ENCODE measurements around the gene LRRTM4.
"Not testable (repeated sequence)": the region's sequence is repeated elsewhere in the genome, so short reads cannot be mapped to it uniquely, and the experiment has no call there.

Gene LRRTM4

DNA sequence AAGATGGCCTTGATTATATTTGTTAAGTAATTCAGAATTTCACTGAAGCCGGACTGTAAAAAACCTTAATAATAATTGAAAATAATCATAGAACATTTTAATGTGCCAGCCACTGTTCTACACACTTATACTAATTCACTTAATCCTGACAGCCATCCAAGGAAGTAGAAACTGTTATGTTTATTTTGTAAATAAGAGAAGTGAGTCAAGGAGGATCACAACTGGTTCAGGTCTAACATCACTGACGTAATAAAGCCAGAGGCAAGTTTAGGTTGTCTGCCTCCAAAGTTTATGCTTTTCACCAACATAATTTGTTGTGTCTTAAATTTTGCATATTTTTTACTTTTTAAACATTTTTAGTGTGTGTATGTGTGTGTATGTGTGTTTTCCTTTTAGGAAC is 436.1 kb downstream of the LRRTM4 start:
- no peak for DNase-seq (ENCODE audit: low read depth in 2 of 2)

DNA sequence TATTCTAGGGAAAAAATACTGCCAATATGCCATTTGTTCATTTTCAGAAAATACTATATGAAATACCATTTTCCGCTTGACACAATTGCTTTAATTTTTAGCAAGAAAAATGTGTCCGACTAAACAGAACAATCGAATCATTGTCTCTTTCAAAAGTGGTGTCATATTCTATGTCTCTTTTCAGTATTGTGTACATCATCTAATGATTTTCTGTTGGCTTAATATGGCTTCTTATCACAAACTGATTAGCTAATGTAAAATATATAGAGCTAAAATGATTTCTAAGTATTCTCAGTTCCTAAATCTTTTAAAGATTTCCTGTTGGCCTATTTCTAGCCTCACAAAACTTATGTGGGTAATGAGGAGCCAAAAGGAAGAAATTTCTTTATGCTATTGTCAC is 436.6 kb downstream of the LRRTM4 start:
- DNase-seq (ENCODE audit: low read depth in 2 of 2), result no peak

DNA sequence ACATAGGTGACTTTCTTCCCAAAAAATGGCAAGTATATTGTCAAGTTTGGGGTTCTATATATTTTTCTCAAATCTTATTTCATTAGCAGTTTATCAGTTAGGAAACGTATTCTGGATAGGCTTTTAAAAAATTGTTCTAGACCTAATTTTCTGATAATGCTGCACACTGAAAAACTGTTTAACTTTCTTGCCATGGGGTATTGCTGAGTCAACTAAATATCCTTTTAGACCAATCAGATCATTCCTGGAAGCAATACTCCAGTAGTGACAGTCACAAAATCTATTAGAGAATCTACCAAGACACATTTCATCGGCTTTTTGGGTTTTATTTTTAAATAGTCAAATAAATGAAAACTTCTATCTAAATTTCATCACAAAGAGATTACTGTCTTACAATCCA is 440.6 kb downstream of the LRRTM4 start:
- no peak for DNase-seq (ENCODE audit: low read depth in 2 of 2)

DNA sequence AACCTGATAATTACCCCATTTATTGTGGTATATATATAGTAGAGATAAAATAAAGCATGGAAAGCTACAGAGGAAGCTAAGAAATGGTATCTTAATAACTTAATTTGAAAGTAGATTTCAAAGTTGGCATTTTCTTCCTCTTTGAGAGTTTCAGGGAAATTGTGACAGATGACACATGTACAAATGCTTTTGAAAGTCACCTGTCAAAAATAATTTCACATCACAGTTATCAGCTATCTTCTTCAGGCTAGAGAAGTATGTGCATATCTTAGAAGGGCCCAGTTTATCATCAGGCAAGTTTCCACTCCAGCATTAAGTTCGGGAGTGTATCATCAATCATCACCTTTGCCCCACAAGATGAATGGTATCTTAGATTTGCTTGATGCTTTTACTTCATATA is 457.9 kb downstream of the LRRTM4 start:
- no peak for DNase-seq (ENCODE audit: low read depth in 2 of 2)

DNA sequence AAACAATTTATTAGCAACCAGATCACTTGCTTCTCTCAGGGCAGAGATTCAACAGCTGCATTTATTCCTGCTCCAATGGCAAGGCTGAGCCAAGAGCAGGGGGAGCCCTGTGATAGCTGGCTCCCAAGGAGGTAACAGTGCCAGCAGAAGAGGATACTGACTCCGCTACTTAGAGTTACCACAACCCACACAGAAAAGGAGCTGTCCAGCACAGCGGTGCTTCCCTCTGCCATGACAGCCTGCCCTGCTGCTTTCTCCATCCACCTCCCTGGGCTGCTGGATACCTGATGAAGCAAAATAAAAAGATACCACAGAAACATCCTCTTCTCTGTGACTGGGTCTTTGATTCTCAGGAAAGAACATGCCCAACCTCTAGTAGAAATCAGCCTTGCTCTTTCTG is 467.2 kb downstream of the LRRTM4 start:
- DNase-seq (ENCODE audit: low read depth in 2 of 2), result no peak

DNA sequence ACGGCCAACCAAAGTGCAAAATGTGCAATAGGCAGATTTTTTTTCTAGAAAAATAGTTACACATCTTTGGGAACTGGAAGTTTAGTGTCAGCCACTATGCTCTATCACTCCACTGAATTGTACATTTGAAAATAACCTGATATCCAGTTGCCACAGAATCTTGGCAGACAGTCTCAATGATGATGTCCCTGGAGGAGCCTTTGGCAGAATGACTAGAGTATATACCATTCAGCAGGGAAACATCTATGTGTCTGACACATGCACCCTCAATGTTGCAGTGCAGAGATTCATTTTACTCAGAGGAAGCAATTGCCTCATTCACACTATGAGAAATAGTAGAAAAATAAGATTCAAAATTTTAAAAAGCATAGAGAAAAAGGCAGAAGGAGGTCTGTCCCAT is 475.8 kb downstream of the LRRTM4 start:
- DNase-seq (ENCODE audit: low read depth in 2 of 2), result no peak

DNA sequence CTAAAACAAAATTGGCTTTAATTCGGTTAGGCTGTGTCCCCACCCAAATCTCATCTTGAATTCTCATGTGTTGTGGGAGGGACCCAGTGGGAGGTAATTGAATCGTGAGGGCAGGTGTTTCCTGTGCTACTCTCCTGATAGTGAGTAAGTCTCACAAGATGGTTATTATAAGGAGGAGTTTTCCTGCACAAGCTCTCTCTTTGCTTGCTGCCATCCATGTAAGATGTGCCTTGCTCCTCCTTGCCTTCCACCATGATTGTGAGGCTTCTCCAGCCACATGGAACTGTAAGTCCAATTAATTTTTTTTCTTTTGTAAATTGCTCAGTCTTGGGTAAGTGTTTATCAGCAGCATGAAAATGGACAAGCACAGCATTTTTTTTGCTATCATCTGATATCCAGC is 476.7 kb downstream of the LRRTM4 start:
- not testable (repeated sequence) for DNase-seq (ENCODE audit: low read depth in 2 of 2)

DNA sequence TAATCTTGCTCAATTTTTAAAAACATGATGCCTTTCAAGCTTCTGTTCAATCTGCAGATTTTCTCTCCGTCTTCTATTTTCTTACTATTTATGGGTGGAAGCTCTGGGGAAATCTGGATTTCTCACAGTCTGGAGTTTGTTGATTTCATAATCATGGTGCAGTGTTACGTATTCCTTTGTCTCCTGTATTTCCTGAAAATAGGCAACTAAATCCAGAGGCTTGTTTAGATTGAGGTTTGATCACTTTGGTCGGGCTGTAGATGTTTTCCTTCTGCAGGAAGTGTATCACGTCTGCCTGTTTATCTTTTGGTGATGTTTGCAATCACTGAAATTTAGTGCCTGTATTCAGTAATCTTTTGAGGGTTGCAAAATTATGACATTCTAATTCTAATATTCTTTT is 487.7 kb downstream of the LRRTM4 start:
- DNase-seq (ENCODE audit: low read depth in 2 of 2), result no peak

DNA sequence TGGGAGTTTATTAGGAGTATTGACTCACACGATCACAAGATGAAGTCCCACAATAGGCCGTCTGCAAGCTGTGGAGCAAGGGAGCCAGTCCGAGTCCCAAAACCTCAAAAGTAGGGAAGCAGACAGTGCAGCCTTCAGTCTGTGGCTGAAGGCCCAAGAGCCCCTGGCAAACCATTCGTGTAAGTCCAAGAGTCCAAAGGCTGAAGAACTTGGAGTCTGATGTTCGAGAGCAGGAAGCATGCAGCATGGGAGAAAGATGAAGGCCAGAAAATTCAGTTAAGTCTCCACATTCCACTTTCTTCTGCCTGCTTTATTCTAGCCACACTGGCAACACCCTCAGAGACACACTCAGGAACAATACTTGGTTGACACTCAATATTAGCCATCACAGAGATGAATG is 492.9 kb downstream of the LRRTM4 start:
- not testable (repeated sequence) for DNase-seq (ENCODE audit: low read depth in 2 of 2)

DNA sequence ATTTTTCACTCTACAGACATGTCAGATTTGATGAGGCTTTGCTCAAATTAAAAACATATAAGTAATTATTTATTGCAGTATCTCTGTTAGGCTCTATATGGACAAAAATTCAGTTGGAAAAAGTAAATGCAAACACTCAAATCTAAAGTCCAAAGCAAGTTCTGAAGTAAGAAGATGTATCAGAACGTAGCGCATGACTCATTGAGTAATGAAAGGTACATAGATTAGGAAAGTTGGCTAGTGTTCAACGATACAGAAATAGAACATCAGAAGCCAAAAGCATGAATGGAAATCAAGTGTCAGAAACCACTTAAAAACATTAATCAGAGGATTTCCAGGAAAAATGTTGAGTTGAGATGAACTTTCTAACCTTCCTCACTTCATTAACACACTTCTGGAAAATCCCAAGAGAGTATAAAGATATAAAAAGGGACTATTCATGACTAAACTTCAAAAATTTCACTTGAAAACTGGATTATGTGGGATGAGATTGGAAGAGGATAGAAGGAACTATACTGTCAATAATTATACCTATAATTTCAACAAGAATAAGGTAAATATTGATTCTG is 494.1 kb downstream of the LRRTM4 start:
- DNase-seq (ENCODE audit: low read depth in 2 of 2), result no peak

DNA sequence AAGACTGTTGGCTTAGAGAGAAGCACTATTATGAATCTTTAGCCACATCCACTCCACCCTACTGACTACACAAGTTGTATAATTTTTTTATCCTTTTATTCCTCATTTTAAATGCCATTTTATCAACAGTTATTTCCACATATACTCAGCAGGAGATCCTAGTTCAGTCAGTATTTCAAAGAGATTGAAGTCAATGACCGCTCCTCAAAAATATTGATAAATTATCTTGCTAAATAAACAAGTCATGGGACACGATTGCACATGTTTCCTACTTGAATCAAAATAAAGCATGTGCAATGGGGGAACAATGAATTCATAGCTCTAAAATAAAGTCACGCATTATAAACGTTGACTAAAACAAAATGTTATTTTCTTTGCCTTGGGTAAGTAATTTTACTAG is 496.5 kb downstream of the LRRTM4 start:
- no peak for DNase-seq (ENCODE audit: low read depth in 2 of 2)

DNA sequence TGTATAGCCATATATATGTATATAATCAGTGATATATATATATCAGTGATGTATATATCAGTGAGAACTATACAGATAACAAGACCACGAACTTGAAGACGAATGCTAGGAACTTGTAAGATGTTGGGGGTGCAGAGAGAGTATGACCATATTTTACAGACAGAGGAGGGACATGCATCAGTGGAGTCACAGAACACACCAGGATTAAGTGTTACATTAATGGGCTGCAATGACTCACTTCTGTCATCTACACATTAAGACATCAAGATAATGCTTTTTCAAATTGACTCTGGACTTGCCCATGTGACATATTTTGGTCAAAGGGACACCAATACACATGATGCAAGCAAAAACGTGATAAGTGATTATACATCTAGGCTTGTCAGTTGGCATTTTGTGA is 501.0 kb downstream of the LRRTM4 start:
- DNase-seq (ENCODE audit: low read depth in 2 of 2), result no peak

DNA sequence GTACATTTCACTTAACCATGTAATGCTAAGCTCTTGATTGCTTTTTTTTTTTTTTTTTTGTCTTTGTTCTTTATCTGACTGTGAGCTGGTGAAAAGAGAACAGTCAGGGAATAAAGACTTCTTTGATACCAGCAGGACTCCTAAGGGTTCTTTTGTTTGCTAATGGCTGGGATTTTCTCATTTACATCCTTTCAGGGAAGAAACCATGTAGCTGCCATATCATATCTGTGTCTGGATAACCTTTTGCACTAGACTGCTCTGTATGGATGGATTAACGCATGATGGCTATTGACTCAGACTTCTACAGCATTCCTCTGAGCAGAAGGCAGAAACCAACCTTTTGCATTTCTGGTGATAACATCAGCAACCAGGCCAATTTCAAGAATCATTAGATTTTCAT is 504.0 kb downstream of the LRRTM4 start:
- no peak for DNase-seq (ENCODE audit: low read depth in 2 of 2)

DNA sequence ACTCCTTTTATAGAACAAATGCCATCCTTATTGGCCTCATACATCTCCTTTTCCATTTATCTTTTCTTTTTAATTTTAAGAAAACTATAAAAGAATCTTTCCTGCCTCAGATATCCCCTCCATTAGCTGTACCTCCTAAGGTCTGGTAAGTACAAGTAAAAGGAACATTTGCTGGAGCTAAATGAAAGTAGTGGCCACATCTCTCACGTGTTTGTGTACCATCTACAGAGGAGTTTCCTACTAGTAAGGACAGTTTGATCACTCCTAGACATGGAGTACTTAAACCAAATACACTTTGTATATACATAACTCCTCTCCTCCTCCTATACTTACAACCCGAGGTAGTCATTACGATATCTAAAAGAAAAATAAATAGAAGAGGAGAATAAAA is 504.8 kb downstream of the LRRTM4 start:
- DNase-seq (ENCODE audit: low read depth in 2 of 2), result no peak

DNA sequence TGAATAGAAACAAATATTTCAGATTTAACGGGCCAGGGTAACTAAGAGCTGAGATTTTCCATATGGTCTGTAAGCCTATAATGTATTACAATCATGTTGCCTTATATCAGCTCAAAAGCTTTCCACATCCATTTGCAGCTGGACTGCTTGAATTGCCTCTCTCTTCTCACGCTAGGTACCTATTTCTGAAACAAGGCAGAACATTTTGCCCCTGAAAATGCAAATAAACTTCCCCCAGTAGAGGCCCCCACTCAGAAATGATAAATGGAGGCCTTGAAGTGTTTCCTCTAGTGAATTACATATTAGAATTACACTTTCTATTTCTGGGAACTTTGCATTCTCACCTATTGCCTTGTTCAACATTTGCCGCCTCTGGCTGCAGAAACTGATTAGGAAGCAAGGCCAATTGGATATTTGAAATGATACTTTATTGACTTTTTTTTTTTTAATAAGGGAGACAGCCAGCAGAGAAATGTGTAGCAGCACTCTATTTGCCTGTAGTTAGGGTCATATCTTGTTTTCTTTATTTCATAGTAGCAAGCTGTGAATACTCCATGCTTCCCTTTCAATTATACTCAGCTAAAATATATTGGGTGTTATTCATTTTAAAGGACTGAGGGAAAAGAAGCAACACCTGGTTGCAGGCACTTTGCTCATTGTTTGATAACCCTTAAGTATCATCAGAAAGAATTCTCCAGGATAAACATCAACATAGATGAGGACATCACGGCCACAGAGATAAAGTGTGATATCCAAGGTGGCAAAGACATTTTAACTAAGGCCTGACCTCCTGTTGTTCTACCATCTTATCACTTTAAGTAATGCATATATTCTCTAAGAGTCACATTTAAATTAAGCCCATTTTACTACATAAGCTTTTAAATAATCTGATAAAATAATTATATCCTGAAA is 505.5 kb downstream of the LRRTM4 start:
- no peak for DNase-seq (ENCODE audit: low read depth in 2 of 2)

DNA sequence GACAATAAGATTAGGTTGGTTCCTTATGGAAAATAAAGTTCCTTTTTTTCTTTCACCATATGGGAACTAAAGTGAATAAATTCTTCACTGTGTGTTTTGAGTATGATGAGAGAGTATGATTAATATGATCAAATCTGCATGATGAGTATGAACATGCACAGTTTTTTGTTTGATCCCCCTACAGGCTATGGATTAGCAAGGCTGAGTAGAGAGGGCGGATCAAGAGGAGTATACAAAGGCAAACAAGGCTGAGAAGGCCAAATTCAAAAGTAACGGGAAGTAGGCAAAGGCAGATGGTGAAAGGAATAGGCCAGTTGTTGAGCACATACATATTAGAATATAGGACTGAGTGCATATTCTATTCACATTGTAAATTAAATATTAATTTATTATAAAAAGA is 508.2 kb downstream of the LRRTM4 start:
- DNase-seq (ENCODE audit: low read depth in 2 of 2), result no peak

DNA sequence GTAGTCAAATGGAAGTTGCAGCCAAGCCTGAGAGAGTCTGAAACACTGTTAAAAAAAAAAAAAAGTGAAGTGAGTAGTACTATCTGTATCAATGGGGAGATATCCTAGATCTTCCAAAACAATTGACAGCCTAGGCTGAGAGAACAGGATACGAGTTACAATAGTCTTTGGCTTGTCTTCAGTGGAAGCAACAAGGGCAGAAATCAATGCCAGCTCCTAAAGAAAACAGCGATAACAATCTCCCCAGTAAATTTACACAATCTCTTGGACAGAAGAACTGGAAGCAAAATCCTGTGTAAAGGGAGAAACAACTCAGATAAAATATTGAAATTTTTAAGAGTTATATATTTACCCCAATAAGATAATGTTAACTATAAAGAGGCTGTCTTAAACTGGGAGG is 508.7 kb downstream of the LRRTM4 start:
- DNase-seq (ENCODE audit: low read depth in 2 of 2), result no peak

DNA sequence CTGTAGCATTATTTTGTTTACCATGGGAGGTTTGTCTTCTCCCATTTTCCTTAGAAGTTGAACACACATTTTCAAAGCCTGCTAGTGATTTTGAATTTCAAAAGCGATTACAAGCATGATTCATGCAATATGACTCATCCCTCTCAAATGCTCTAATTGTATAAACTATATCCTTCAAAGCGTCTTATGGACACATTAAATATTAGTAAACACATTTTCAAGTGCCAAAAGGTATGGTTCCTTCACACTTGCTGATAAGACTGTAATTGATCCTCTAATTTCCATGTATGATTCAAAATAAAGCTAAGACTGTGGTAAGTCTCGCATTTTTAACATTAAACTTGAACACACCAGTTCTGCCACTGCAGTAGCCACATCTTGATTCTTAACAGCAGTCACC is 512.9 kb downstream of the LRRTM4 start:
- no peak for DNase-seq (ENCODE audit: low read depth in 2 of 2)

DNA sequence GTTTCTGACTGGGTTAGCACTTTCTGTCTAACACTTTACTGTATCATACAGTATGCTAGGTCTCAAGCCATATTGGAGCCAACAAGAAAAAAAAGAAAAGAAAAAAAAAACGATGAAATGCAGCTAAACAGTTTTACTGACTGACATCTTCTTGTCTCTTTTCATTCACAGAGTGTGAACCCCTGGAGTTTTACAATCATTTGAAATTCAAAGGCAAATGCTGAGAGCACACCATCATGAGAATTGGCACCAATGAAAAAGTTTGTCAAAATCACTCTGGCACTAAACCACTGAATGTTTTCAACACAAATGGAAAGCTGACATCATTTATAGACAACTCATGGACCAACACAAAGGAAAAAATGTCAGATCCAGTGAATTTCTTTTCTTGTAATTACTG is 513.3 kb downstream of the LRRTM4 start:
- no peak for DNase-seq (ENCODE audit: low read depth in 2 of 2)

DNA sequence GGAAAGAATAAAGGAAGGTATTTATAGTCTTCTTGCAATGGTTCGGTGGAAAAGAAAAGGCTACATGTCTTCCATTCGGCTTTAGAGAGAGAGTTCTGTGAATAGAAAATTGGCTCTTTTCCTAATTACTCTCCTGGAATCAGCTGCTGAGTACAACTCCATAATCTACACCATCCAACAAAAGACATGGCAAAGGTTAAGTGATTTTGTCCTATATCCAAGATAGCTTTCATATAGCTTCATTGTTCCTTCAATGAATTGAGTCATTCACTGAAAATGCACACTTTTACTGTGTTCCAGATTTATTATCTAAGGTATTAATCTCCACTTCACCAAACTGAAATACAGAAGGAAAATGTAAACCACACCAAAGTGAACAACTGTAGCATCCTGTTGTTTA is 514.5 kb downstream of the LRRTM4 start:
- no peak for DNase-seq (ENCODE audit: low read depth in 2 of 2)

DNA sequence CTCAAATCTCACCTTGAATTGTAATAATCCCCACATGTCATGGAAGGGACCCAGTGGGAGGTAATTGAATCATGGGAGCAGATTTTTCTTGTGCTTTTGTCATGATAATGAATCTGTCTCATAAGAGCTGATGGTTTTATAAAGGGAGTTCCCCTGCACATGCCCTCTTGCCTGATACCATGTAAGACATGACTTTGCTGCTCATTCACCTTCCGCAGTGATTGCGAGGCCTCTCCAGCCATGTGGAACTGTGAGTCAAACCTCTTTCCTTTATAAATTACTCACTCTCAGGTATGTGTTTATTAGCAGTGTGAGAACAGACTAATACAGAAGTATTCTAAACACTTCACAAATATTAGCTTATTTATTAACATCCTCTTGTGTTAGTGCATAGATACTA is 516.7 kb downstream of the LRRTM4 start:
- no peak for DNase-seq (ENCODE audit: low read depth in 2 of 2)

DNA sequence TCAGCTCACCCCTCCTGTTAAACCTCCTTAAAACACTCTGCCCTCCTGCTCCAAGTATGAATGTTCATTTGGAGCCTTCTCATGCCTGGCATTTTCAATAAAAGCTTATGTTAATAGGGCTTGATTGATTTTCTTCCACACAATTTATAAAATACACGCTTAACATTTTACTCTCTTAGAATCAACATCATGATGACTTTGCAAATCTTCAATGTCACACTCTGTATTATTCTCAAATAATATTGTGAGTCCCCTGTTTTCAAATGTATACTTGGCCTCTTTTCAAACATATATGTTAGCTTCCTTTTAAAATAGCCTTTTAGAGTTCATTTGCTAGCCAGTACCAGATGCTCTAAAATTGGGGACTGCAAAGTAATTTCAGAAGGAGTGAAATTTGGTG is 520.3 kb downstream of the LRRTM4 start:
- DNase-seq (ENCODE audit: low read depth in 2 of 2), result no peak

DNA sequence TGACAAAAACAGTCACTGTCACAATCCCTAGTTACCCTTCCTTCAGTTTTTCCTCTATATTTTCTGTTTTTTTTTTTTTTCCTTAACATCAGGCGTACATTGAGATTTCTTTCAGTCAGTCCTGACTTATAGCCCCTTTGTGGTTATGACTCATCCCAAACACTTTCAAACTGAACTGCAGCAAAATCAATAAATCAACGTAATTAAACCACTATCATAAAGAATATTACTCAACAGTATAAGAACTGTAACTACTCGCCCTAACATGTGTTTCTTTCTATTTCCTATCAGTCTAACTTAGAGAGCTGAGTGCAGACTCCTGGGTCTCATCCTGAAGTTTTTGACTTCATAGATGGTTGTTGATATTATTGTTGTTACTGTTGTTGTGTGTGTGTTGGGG is 523.5 kb downstream of the LRRTM4 start:
- DNase-seq (ENCODE audit: low read depth in 2 of 2), result no peak

DNA sequence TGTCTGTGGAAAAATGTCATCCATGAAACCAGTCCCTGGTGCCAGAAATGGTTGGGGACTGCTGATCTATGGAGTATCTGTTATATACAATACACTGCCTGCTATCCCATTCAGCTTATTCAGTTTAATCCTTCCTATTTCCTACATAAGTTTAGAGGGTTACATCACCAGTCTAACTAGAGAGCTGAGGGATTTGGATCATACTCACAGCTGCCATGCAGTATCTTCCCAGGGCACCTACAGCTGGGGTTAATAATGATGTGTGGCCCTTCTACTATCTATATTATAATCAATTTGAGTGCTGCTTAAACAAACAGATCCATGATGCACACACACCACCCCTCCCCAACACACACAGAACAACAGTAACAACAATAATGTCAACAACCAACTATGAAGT is 524.0 kb downstream of the LRRTM4 start:
- DNase-seq (ENCODE audit: low read depth in 2 of 2), result no peak
